MM.1S (cell line): ENCODE results near the gene NAT8L.

Experiments
- CTCF ChIP-seq: fragments of 300-600 bp; sonication (generic); IDR thresholded peaks from 2 replicates; pipeline ENCODE4 v1.5.1; 2016; ENCODE audit warnings: antibody characterized with exemption, low read length, mixed read lengths
- EZH2phosphoT487 ChIP-seq: fragments of 300-600 bp; sonication (generic); IDR thresholded peaks from 2 replicates; pipeline ENCODE4 v1.6.1; 2018; ENCODE audit warnings: antibody characterized with exemption, low read length

- no peak for TF ChIP-seq CTCF
- TF ChIP-seq EZH2phosphoT487, result no peak
Measured at GRCh38 chr4:2011583-2011982, 47.5 kb upstream of the NAT8L start.
